Kidney (tissue), 14 donors: ENCODE results near the gene KDR. TPM values are rescaled to one million over a fixed set of nuclear protein-coding genes. Genes with fewer than 3 reads are reported as not detected.

Experiments
- DNase-seq, 5 donors: peaks; one replicate each; pipeline ENCODE4 v3.0.0-alpha.2; 2013 to 2020
- FAIRE-seq: peaks from 2 replicates; lab custom pipeline; 2012; peaks lifted over from hg19 to GRCh38; lab: Jason Lieb, UNC
- H3K27ac ChIP-seq, 2 donors: one replicate each; pipeline ENCODE4 v1.7.0; 2013; ENCODE audit warnings: low read depth in 2 of 2, low read length in 2 of 2, inconsistent platforms in 1 of 2
- H3K27me3 ChIP-seq: one replicate; pipeline ENCODE4 v1.7.1; 2013; ENCODE audit warnings: low read length, inconsistent platforms; ENCODE audit not compliant: control insufficient read depth, insufficient read depth
- H3K36me3 ChIP-seq, 3 donors: one replicate each; pipeline versions ENCODE4 v1.7.0 to v1.7.1; 2013; ENCODE audit warnings: low read length in 3 of 3, control low read depth in 1 of 3, inconsistent platforms in 1 of 3; ENCODE audit not compliant: insufficient read depth in 3 of 3, control insufficient read depth in 2 of 3
- H3K4me1 ChIP-seq, 3 donors: one replicate each; pipeline versions ENCODE4 v1.7.0 to v1.7.1; 2013; ENCODE audit warnings: low read length in 3 of 3, inconsistent platforms in 1 of 3, low read depth in 1 of 3; ENCODE audit not compliant: control insufficient read depth in 2 of 3, insufficient read depth in 2 of 3
- H3K4me3 ChIP-seq, 3 donors: one replicate each; pipeline versions ENCODE4 v1.7.0 to v1.8.1; 2013; ENCODE audit warnings: low read length in 3 of 3, control low read depth in 1 of 3, inconsistent platforms in 1 of 3
- H3K9ac ChIP-seq, 3 donors: one replicate each; pipeline versions ENCODE4 v1.7.0 to v1.7.1; 2013; ENCODE audit warnings: low read length in 3 of 3, control low read depth in 1 of 3, inconsistent platforms in 1 of 3
- H3K9me3 ChIP-seq, 3 donors: one replicate each; pipeline versions ENCODE4 v1.7.0 to v1.7.1; 2013; ENCODE audit warnings: low read length in 3 of 3, control low read depth in 1 of 3, inconsistent platforms in 1 of 3; ENCODE audit not compliant: control insufficient read depth in 2 of 3, insufficient read depth in 1 of 3
- CTCF ChIP-seq: IDR thresholded peaks from 3 replicates; pipeline ENCODE4 v1.5.1; 2012; ENCODE audit warnings: mild to moderate bottlenecking, moderate library complexity, borderline replicate concordance; ENCODE audit not compliant: insufficient read depth; ENCODE audit errors: extremely low read depth
- intact Hi-C: fragments of 100-400 bp; cut with DNase I; formaldehyde crosslinking; loops from one replicate; pipeline ENCODE4 v1.11.1; 2022
- polyA plus RNA-seq: library from polyadenylated mRNA; stranded (reverse); fragments of 350-450 nt; fragmentation: Illumina TruSeq; extraction: RNeasy Lipid Tissue Mini Kit (QIAGEN cat#74804); gene quantifications from one replicate; pipeline ENCODE4 v1.2.3, GENCODE V29; 2014; ENCODE audit warnings: low read depth, low replicate concordance; ENCODE audit not compliant: insufficient read depth
- total RNA-seq: library from RNA; stranded (reverse); fragmentation: NEBNext Ultra II Directional; extraction: Animal tissue kit (Norgen Biotek cat#: 25700); gene quantifications from one replicate; pipeline ENCODE4 v1.2.1, GENCODE V29; 2021
- donor health status: control.
- donor health status: control.
- donor health status: control.
- donor health status: control.
- donor health status: control.
- donor health status: DM: yes; HTN: yes; CAD: no.
- donor health status: Normal renal cell carcinoma (clear cell type).

KDR gene
- total and polyA plus RNA-seq, 2 donors from 2014 or later: 20.4 to 28.8 TPM

- DNase-seq (no peak), FAIRE-seq (no peak)
- Histone ChIP-seq H3K27me3 (no peaks in the 10 kb centered on the region), H3K36me3 (no peaks in the 10 kb centered on the region), H3K4me1 (no peaks in the 10 kb centered on the region), H3K4me3 (no peak overlapping the region), H3K9ac (no peak overlapping the region), H3K27ac (peak overlapping the region in 1 of 2 donors; percentile 14), H3K9me3 (peaks cover 0 to 4% (median 0%) of the 10 kb centered on the region in 3 donors)
- TF ChIP-seq CTCF: no peak
- intact Hi-C loops: no loop called here
Observed at GRCh38 chr4:55050418-55050950, 74.9 kb downstream of the KDR start.

- Histone ChIP-seq H3K9me3 (no peaks in the 10 kb centered on the region), H3K36me3 (no peaks in the 10 kb centered on the region), H3K27ac (no peak overlapping the region), H3K9ac (no peak overlapping the region), H3K4me1 (peaks cover 0 to 4% (median 0%) of the 10 kb centered on the region in 3 donors), H3K4me3 (no peak overlapping the region), H3K27me3 (no peaks in the 10 kb centered on the region)
- no peak for TF ChIP-seq CTCF
- no peak for FAIRE-seq
- no peak for DNase-seq
- intact Hi-C loops: no loop called here
Observed at GRCh38 chr4:55038176-55038890, 87.1 kb downstream of the KDR start.

- no peak overlapping the region for H3K9ac ChIP-seq
- H3K27me3 ChIP-seq: no peaks in the 10 kb centered on the region
- H3K36me3 ChIP-seq: no peaks in the 10 kb centered on the region
- FAIRE-seq (peak; percentile 68), DNase-seq (no peak)
- no peaks in the 10 kb centered on the region for H3K9me3 ChIP-seq
- no peak for TF ChIP-seq CTCF
- no peak overlapping the region for H3K4me3 ChIP-seq
- intact Hi-C loops: no loop called here
- H3K27ac ChIP-seq: no peak overlapping the region
- peaks cover 0 to 4% (median 0%) of the 10 kb centered on the region in 3 donors for H3K4me1 ChIP-seq
Observed at GRCh38 chr4:55037728-55038127, 87.7 kb downstream of the KDR start.
